Loucy (cell line): ENCODE results near the gene MRPL42.
"Not testable (repeated sequence)": the region's sequence is repeated elsewhere in the genome, so short reads cannot be mapped to it uniquely, and the experiment has no call there.

Experiments
- H2AFZ ChIP-seq: fragments of 200-600 bp; sonication (generic); 2 replicates; pipeline ENCODE4 v1.6.0; 2016; ENCODE audit warnings: antibody characterized with exemption, mild to moderate bottlenecking, low read length, moderate library complexity
- H3F3A ChIP-seq: fragments of 200-600 bp; 2 replicates; pipeline ENCODE4 v1.6.0; 2016; ENCODE audit warnings: antibody characterized with exemption, low read depth, mild to moderate bottlenecking
- H3K27me3 ChIP-seq: fragments of 200-600 bp; sonication (generic); 2 replicates; pipeline ENCODE4 v1.6.1; 2014; ENCODE audit warnings: low read length, mild to moderate bottlenecking; ENCODE audit not compliant: insufficient read depth, poor library complexity, severe bottlenecking
- H3K36me3 ChIP-seq: fragments of 200-600 bp; sonication (generic); 2 replicates; pipeline ENCODE4 v1.6.1; 2016; ENCODE audit warnings: low read length; ENCODE audit not compliant: insufficient read depth
- H3K4me1 ChIP-seq: fragments of 200-600 bp; sonication (generic); 2 replicates; pipeline ENCODE4 v1.5.1; 2014; ENCODE audit warnings: low read length, mild to moderate bottlenecking; ENCODE audit not compliant: insufficient read depth, poor library complexity, severe bottlenecking
- H3K4me2 ChIP-seq: fragments of 200-600 bp; sonication (generic); 2 replicates; pipeline ENCODE4 v1.6.0; 2014; ENCODE audit warnings: antibody characterized with exemption, low read length, low read depth, mild to moderate bottlenecking; ENCODE audit not compliant: poor library complexity, severe bottlenecking
- H3K4me3 ChIP-seq: fragments of 200-600 bp; sonication (generic); 2 replicates; pipeline ENCODE4 v1.5.1; 2014; ENCODE audit warnings: low read length, mild to moderate bottlenecking, mixed read lengths; ENCODE audit not compliant: poor library complexity, severe bottlenecking
- H3K79me2 ChIP-seq: fragments of 200-600 bp; sonication (generic); 2 replicates; pipeline ENCODE4 v1.6.1; 2014; ENCODE audit warnings: low read length; ENCODE audit not compliant: insufficient read depth
- H3K9ac ChIP-seq: fragments of 200-600 bp; sonication (generic); 2 replicates; pipeline ENCODE4 v1.6.0; 2014; ENCODE audit warnings: mild to moderate bottlenecking, low read depth, low read length, moderate library complexity; ENCODE audit not compliant: poor library complexity, severe bottlenecking
- H3K9me2 ChIP-seq: fragments of 200-600 bp; sonication (generic); replicated peaks from 2 replicates; pipeline ENCODE4 v1.6.1; 2016; ENCODE audit warnings: low read depth, low read length, mixed read lengths
- H3K9me3 ChIP-seq: fragments of 200-600 bp; sonication (generic); 2 replicates; pipeline ENCODE4 v1.6.1; 2014; ENCODE audit warnings: mild to moderate bottlenecking, antibody characterized with exemption, low read length, low read depth; ENCODE audit not compliant: insufficient read depth
- H4K20me1 ChIP-seq: fragments of 200-600 bp; sonication (generic); 2 replicates; pipeline ENCODE4 v1.6.0; 2014; ENCODE audit warnings: antibody characterized with exemption, low read length, mild to moderate bottlenecking; ENCODE audit not compliant: insufficient read depth, poor library complexity, severe bottlenecking
- CTCF ChIP-seq: fragments of 200-600 bp; sonication (generic); conservative IDR thresholded peaks from 2 replicates; pipeline ENCODE4 v1.5.1; 2014; ENCODE audit warnings: mild to moderate bottlenecking, antibody characterized with exemption, low read length
- EZH2phosphoT487 ChIP-seq: fragments of 200-600 bp; IDR thresholded peaks from 2 replicates; pipeline ENCODE4 v1.6.1; 2018; ENCODE audit warnings: antibody characterized with exemption, mild to moderate bottlenecking, moderate library complexity, borderline replicate concordance

MRPL42 gene

GRCh38 chr12:93430280-93430679 lies 37.0 kb upstream of the MRPL42 start:
- no peak overlapping the region for H2AFZ ChIP-seq
- no peak overlapping the region for H3K9ac ChIP-seq
- H3K79me2 ChIP-seq: peaks cover 100% of the 10 kb centered on the region
- H3K27me3 ChIP-seq: no peaks in the 10 kb centered on the region
- no peaks in the 10 kb centered on the region for H3F3A ChIP-seq
- no peak for TF ChIP-seq CTCF
- TF ChIP-seq EZH2phosphoT487: no peak
- H3K9me3 ChIP-seq: no peaks in the 10 kb centered on the region
- H3K4me2 ChIP-seq: no peak overlapping the region
- H3K9me2 ChIP-seq: no peaks in the 10 kb centered on the region
- no peaks in the 10 kb centered on the region for H3K36me3 ChIP-seq
- H3K4me3 ChIP-seq: no peak overlapping the region
- peaks cover 20% of the 10 kb centered on the region for H3K4me1 ChIP-seq
- H4K20me1 ChIP-seq: peaks cover 89% of the 10 kb centered on the region

- Histone ChIP-seq H3K4me1 (peaks cover 21% of the 10 kb centered on the region), H4K20me1 (peaks cover 89% of the 10 kb centered on the region), H3K79me2 (peaks cover 100% of the 10 kb centered on the region)
- H3K4me3 ChIP-seq, H3F3A ChIP-seq, H3K9me3 ChIP-seq, H3K9me2 ChIP-seq, H2AFZ ChIP-seq, H3K36me3 ChIP-seq, H3K9ac ChIP-seq, H3K27me3 ChIP-seq, H3K4me2 ChIP-seq: not testable (repeated sequence)
Observed at GRCh38 chr12:93432031-93432430, 35.3 kb upstream of the MRPL42 start.

- peaks cover 90% of the 10 kb centered on the region for H4K20me1 ChIP-seq
- TF ChIP-seq EZH2phosphoT487 (no peak), CTCF (no peak)
- H2AFZ ChIP-seq: no peak overlapping the region
- peaks cover 100% of the 10 kb centered on the region for H3K79me2 ChIP-seq
- H3K4me1 ChIP-seq: peaks cover 43% of the 10 kb centered on the region
- H3F3A ChIP-seq: no peaks in the 10 kb centered on the region
- H3K4me3 ChIP-seq: peak overlapping the region; percentile 27
- H3K36me3 ChIP-seq: no peaks in the 10 kb centered on the region
- H3K9ac ChIP-seq: no peak overlapping the region
- H3K27me3 ChIP-seq: no peaks in the 10 kb centered on the region
- peak overlapping the region; percentile 32 for H3K4me2 ChIP-seq
- H3K9me2 ChIP-seq: no peaks in the 10 kb centered on the region
- H3K9me3 ChIP-seq: no peaks in the 10 kb centered on the region
Observed at GRCh38 chr12:93434256-93434865, 33.0 kb upstream of the MRPL42 start.
